HCEC 1CT (cell line): ENCODE data around the gene MEF2A.
A peak's percentile ranks its signal among the peaks of the same experiment; 100 is the strongest.
"Not testable (repeated sequence)": the region's sequence is repeated elsewhere in the genome, so short reads cannot be mapped to it uniquely, and the experiment has no call there.

Source experiments
- DNase-seq: peaks from one replicate; pipeline ENCODE4 v3.0.0-alpha.2; 2017

Gene MEF2A

GRCh38 chr15:99732124-99732750 lies 166.5 kb downstream of the MEF2A start:
- DNase-seq, result peak; percentile 33

GRCh38 chr15:99732751-99733267 lies 167.0 kb downstream of the MEF2A start:
- DNase-seq, result no peak

DNA sequence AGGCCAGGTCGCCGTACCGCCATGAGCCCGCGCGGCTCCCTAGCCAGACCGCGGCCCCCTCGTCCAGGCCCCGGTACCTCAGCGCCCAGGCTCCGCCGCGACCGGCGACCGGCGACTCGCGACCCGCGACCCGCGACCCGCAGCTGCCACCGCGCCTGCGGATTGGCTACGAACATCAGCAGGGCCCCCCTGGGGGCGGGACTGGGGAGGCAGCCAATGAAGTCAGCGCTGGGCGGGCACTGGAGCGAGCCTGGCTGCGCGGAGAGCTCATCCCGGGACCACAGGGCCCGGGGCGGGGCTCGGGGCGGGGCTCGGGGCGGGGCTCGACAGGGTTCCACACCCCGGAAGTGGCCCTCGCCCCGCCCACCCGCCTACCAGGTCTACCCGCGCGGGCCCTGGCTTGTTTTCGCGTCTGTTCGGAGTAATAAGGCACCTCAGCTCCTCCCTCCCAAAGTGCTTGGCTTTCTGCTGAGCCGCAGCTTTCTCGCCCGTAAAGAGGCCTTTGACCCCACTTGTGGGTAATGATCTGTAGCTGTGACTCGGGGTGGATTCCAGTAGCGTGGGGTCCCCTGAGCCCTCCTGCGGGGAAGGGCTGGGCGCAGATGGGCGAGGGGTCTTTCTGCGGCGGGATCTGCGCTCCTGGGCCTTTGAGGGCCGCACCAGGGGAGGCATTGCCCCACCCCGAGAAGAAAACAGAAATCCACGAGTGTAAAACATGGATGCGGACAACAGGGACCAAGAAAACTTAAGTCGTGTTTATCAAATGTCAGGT lies 167.7 kb downstream of the MEF2A start, which contains the start of gene LYSMD4:
Gene LYSMD4 (minus strand): TSS at position 170 of the 772 bp plus-strand sequence. CDS start 1,438 bp downstream, outside the sequence.
- DNase-seq, result peak; percentile 93

GRCh38 chr15:99734040-99734291 lies 168.2 kb downstream of the MEF2A start:
- DNase-seq, result not testable (repeated sequence)

DNA sequence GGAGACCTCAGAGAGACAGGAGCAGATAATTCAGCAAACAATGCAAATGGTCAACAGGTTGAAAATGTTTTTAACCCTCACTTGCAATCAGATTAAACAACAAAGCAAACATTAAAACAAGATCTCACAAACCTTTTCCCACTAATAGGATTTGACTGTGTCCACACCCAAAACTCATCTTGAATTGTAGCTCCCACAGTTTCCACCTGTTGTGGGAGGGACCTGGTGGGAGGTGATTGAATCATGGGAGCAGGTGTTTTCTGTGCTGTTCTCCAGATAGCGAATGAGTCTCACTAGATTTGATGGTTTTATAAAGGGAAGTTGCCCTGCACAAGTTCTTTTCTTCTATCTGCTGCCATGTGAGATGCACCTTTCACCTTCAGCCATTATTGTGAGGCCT lies 168.8 kb downstream of the MEF2A start:
- no peak for DNase-seq

- no peak for DNase-seq
Measured at GRCh38 chr15:99735868-99736267, 170.1 kb downstream of the MEF2A start.

GRCh38 chr15:99736702-99737101 lies 170.9 kb downstream of the MEF2A start:
- DNase-seq, result no peak

DNA sequence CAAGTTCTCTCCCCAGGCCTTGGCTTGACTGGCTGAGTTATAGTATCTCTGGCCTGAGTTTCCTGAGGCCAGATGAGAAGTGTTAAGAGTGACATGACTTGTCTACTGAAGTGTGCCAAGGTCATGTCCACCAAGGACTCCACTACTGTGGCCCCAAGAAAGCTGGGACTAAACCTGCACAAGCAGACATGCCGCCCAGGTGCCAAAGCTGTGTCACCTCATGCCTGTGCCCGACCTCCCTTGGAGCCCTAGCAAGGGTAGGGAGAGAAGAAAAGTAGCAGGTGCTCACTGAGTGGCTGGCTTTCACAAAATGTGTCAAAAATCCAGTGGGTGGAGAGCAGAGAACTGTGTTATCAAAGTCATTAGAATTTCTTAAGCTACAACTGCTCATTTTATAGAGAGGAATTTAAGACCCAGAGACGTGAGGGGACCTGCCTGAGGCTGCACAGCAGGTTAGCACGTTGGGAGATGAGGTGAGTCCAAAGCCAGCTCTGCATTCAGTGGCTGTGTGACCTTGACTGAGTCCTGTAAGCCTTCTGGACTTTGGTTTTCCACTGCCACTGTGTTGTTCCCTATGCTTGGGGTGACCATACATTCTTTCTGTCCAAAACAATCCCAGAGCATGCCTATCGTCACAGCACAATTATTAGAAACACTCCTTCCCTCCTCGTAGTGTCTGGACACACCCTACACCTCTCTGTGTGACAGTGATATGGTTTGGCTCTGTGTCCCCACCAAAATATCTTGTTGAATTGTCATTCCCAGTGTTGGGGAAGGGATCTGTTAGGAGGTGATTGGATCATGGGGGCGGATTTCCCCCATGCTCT lies 172.4 kb downstream of the MEF2A start:
- no peak for DNase-seq

GRCh38 chr15:99741835-99742234 lies 176.1 kb downstream of the MEF2A start:
- no peak for DNase-seq

GRCh38 chr15:99744142-99744541 lies 178.4 kb downstream of the MEF2A start:
- DNase-seq, result no peak

DNA sequence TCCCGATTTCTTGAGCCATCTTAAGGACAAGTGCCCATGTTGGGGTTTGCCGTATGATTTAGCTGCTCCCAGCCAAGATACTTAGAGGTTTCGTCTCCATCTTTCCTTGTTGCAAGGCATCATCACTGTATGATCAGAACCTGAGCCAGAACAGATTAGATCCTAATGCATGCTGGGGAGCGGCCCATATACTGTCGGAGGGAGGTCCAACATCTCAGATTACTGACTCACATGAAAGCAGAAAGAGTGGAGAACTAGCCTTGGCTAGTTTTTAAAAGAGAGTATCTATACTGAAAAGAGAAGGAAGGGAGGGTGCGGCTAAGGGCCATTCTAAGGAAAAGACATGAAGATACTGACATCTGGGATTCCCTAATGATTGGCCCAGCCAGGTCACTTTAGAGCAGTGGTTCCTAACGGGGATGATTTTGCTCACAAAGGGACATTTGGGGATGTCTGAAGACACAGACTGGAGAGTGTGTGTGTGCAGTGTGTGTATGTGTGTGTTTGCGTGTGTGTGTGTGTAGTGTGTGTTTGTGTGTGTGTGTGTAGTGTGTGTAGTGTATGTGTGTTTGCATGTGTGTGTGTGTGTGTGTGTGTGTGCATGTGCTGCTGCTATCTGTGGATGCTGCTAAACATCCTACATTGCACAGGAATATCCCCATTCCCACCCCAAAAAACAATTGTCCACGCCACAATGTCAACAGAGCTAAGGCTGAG lies 179.7 kb downstream of the MEF2A start:
- no peak for DNase-seq

GRCh38 chr15:99749386-99749785 lies 183.6 kb downstream of the MEF2A start:
- DNase-seq, result no peak

- not testable (repeated sequence) for DNase-seq
Measured at GRCh38 chr15:99750326-99750725, 184.5 kb downstream of the MEF2A start.

DNA sequence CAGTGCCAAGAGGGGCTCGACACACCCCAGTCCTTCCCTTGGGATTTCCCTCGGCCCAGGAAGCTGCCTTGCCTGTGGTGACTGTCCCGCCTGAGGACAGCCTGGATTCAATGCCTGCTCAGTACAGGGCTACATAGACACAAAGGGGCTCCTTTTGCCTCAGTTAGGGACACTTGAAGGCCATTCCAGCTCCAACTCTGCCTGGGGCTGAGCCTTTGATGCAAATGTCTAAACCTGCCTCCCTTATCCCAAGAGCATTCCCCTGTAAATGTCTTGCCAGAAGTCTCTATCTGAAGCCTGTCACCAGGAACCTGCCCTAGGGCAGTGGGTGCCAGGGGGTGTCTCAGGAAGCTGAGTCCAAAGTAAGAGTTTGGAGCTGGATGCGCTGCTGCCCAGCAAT lies 186.8 kb downstream of the MEF2A start:
- no peak for DNase-seq

- DNase-seq, result no peak
Measured at GRCh38 chr15:99753066-99753465, 187.3 kb downstream of the MEF2A start.

- DNase-seq, result peak; percentile 65
Measured at GRCh38 chr15:99755692-99756409, 190.1 kb downstream of the MEF2A start.

GRCh38 chr15:99762288-99762687 lies 196.5 kb downstream of the MEF2A start:
- peak; percentile 37 for DNase-seq

- DNase-seq, result no peak
Measured at GRCh38 chr15:99763827-99764226, 198.0 kb downstream of the MEF2A start.

DNA sequence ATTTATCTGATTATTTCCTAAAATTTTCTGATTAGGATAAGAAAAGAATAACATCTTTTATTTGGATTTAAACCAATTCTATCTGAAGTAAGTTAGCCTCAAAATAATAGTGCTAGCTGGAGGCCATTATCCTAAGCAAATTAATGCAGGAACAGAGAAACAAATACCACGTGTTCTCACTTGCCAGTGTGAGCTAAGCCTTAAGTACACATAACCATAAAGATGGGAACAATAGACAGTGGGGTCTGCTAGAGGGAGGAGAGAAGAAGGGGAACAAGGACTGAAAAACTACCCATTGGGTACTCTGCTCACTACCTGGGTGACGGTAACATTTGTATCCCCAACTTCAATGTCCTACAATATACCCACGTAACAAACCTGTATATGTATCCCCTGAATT lies 198.7 kb downstream of the MEF2A start:
- no peak for DNase-seq
